Measurements from ENCODE around the gene UBTF. TPM values are rescaled to one million over a fixed set of nuclear protein-coding genes. Genes with fewer than 3 reads are reported as not detected.

Gene UBTF, protein sequence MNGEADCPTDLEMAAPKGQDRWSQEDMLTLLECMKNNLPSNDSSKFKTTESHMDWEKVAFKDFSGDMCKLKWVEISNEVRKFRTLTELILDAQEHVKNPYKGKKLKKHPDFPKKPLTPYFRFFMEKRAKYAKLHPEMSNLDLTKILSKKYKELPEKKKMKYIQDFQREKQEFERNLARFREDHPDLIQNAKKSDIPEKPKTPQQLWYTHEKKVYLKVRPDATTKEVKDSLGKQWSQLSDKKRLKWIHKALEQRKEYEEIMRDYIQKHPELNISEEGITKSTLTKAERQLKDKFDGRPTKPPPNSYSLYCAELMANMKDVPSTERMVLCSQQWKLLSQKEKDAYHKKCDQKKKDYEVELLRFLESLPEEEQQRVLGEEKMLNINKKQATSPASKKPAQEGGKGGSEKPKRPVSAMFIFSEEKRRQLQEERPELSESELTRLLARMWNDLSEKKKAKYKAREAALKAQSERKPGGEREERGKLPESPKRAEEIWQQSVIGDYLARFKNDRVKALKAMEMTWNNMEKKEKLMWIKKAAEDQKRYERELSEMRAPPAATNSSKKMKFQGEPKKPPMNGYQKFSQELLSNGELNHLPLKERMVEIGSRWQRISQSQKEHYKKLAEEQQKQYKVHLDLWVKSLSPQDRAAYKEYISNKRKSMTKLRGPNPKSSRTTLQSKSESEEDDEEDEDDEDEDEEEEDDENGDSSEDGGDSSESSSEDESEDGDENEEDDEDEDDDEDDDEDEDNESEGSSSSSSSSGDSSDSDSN
- total RNA-seq (2022; extraction: Qiagen RNA extraction) = 86.8 to 95.4 TPM (median 90.0 TPM) in 5 replicates

DNA sequence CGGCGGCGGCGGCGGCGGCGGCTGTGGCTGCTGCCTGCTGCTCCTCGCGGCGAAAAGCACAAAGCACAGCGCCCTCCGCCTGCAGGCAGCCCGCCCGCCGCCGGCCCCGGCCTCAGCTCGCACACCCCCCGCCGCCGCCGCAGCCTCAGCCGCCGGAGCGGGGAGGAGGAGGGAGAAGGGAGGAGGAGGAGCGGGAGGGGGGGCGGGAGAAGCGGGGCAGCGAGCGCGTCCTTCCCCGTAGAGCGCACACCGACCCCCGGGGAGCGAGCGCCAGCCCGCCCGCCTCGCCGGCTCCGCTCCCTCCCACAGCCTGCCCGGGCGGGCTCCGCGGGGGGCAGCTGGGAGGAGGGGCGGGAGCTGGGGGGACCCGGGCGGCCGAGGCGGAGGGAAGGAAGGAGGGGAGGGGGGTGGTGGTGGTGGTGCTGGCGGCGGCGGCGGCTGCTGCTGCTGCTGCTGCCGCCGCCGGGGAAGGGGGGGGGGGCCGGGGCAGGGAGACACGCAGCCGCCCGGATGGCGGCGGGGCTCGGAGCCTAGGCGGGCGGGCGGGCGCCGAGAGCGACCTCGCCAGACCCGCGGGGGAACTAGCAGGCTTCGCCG lies at the start of gene UBTF:
Gene UBTF, minus strand, starts transcription at position 60 of the 597 bp plus-strand sequence. CDS start 1,446 bp downstream, outside the sequence.

DNA sequence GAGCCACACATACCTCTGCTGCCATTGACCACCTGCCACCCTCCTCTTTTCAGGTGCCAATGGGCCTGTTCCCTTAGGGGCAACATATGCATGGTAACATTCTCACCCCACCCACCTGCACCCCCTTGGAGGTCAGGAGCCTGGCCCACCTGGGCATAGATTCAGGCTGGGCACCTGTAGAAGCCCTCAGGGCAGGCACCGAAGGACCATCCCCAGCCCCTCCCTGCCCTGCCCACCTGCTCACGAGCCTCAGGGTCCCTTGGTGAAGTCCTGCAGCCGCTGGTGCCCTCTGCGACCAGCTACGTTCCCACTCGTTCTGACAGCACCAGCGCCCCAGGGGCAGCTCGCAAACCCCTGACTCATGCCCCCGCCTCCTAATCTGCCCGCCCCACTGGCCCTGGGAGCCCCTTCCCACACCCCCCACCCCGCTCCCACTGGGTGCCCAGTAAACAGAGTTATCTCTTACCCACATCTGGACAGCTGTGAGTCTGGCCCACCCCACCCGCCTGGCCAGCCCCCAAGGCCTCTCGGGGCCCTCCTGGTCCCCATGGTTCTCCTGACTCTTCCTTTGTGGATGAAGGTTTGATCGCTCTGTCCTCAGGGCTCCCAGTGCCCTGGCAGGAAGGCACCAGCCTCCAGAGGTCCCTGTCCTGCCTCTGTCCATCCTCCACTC lies 48.5 kb upstream of the UBTF start, which contains the start of gene SLC4A1:
Gene SLC4A1, minus strand, starts transcription at position 318 of the 673 bp plus-strand sequence. CDS start 5,269 bp downstream, outside the sequence.

DNA sequence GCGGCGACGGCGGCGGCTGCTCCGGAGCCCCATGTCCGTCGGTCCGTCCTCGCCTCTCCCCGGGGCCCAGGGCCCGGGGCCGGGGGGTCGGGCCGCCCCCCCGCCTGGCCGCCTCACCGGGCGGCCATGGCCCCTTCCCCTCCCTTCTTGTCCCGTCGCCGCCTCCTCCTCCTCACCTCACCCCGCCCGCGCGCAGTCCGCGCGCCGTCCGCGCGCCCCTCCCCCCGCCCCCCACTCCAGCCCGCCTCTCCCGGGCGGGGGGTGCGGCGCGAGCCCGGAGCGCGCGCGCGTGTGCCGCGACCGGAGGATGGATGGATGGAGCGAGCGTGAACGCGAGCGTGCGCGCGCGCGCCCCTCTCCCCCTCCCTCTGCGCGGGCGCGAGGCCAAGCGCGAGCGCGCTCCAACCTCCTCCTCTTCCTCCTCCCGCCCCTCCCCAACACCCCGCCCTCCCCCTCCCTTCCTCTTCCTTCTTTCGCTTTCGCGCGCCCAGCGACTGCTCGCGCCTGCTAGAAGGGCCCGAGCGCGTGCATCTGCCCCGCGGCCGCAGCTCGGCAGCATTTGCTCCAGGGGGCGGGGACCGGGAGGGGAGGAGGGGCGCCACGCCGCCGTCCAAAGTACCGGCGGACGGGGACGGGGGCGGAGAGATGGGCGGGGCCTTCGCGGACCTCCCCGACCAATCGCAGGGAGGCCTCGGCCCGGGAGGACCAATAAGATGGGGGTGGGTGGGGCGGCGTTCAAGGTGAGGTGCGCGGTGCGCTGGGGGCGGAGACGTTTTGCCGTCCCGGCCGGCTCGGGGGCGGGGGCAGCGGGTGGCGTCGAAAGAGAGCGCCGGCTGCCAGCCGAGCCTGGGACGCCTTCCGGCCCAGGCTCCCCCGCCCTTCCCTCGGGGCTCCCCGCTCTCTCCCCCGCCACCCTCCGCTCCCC lies 19.7 kb downstream of the UBTF start, which contains the start of gene ATXN7L3:
Gene ATXN7L3, minus strand, starts transcription at position 332 of the 925 bp plus-strand sequence. CDS start 1,814 bp downstream, outside the sequence.

DNA sequence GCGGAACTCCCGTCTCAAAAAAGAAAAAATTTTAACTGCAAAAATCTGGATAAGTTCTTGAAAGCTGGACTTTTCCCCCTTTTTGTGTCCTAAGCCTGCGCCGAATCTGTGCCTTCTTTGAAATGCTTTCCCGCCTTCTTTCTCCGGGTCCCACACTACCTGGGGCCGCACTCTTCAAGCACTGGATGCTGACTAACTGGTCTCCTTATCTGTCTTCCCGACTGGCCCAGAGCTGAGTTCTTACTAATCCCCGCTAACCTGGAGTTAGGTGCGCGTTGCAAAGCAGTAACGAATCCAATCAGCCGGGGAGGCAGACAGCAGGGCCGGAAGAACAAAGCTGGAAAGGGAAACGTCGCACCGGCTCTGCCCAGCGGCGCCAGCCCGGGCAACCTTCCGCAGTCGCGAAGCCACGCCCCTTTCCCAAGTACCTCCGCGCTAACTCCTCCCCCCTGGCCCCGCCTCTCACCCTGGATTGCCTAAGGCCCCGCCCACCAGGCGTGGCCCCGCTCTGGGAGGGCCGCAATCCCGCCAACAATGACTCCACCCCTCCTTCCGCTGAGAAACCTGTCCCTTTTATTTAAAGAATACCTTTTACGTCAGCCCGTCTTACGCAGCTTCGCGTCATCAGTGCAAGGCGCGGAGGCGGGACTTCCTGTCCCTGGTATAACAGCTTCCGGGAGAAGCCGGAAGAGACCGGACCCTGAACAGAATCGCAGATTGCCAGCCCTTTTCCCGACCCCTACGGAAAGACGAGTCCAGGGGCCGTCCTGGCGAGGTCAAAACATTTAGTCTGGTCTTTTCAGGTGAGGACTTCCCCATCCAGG lies 33.0 kb downstream of the UBTF start, which contains the start of gene TMUB2:
Gene TMUB2, plus strand, starts transcription at position 666 of the 824 bp plus-strand sequence. CDS start 737 bp downstream, outside the sequence.

DNA sequence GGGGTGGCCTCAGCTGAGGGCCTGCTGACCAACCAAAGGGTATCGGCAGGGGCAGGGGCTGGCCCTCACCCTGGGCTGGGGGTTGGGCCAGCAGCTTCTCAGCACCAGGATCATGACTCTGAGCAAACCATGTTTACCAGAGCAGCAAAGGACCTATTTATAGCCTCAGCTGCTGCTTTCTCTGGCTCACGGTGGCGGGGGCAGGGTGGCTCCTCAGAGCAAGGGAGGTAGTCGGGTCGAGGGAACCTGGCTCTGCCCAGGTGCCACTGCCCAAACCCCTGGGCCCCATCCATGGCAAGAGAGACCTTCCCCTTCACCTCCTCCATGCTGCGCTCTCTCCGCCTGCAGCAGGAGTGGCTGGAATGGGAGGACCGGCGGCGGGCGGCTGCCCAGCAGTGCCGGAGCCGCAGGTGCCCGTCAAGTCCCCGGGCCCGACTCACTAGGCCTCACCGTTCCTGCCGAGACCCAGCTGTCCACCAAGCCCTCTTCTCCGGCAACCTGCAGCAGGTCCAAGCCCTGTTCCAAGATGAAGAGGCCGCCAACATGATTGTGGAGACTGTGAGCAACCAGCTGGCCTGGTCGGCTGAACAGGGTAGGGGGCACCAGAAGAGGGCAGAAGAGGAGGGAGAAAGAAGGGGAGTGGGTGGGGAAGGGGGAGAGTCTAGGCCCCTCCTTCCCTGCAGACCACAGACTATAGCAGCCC lies 48.8 kb downstream of the UBTF start, which contains the start of gene ASB16:
Gene ASB16, plus strand, starts transcription at position 206 of the 703 bp plus-strand sequence. Its CDS starts 86 bp downstream, at position 292.

Other genes starting within 250 kb of the UBTF start
- 0.77 to 1.5 TPM (median 1.1 TPM) in 5 replicates for gene NAGS, start 215.1 kb downstream of the UBTF start, total RNA-seq (2022; extraction: Qiagen RNA extraction)
- gene TMEM101, start 204.7 kb downstream of the UBTF start, total RNA-seq (2022; extraction: Qiagen RNA extraction) = 25.1 to 33.0 TPM (median 30.8 TPM) in 5 replicates
- 50.1 to 55.9 TPM (median 51.9 TPM) in 5 replicates for gene LSM12, start 153.0 kb downstream of the UBTF start, total RNA-seq (2022; extraction: Qiagen RNA extraction)
- gene G6PC3, start 148.9 kb downstream of the UBTF start, total RNA-seq (2022; extraction: Qiagen RNA extraction) = 117 to 181 TPM (median 160 TPM) in 5 replicates
- 13.9 to 19.7 TPM (median 15.3 TPM) in 5 replicates for gene HDAC5, start 96.0 kb downstream of the UBTF start, total RNA-seq (2022; extraction: Qiagen RNA extraction)
- 8.4 to 11.2 TPM (median 10.1 TPM) in 5 replicates for gene HROB, start 77.7 kb downstream of the UBTF start, total RNA-seq (2022; extraction: Qiagen RNA extraction)
- gene ASB16, start 49.0 kb downstream of the UBTF start, total RNA-seq (2022; extraction: Qiagen RNA extraction) = 0.07 to 0.32 TPM (median 0.12 TPM) in 3 of 5 replicates, not detected in the others
- gene TMUB2, start 32.7 kb downstream of the UBTF start, total RNA-seq (2022; extraction: Qiagen RNA extraction) = 36.2 to 44.7 TPM (median 43.5 TPM) in 5 replicates
- gene ATXN7L3, start 19.8 kb downstream of the UBTF start, total RNA-seq (2022; extraction: Qiagen RNA extraction) = 49.9 to 70.2 TPM (median 66.3 TPM) in 5 replicates
- gene SLC4A1, start 48.5 kb upstream of the UBTF start, total RNA-seq (2022; extraction: Qiagen RNA extraction) = not detected in 5 replicates
- 0.74 to 1.1 TPM (median 0.83 TPM) in 5 replicates for gene RUNDC3A, start 88.9 kb upstream of the UBTF start, total RNA-seq (2022; extraction: Qiagen RNA extraction)
- 141 to 218 TPM (median 197 TPM) in 5 replicates for gene SLC25A39, start 105.1 kb upstream of the UBTF start, total RNA-seq (2022; extraction: Qiagen RNA extraction)
- gene GRN, start 125.6 kb upstream of the UBTF start, total RNA-seq (2022; extraction: Qiagen RNA extraction) = 205 to 234 TPM (median 220 TPM) in 5 replicates
- gene FAM171A2, start 144.2 kb upstream of the UBTF start, total RNA-seq (2022; extraction: Qiagen RNA extraction) = 2.5 to 4.4 TPM (median 4.0 TPM) in 5 replicates
- gene ITGA2B, start 170.0 kb upstream of the UBTF start, total RNA-seq (2022; extraction: Qiagen RNA extraction) = 1.1 to 2.0 TPM (median 1.5 TPM) in 5 replicates

Data from A549 treated with Mapracorat at 1 μM for 4 hours (cell line).